ENCODE measurements around the gene KREMEN1. TPM values are rescaled to one million over a fixed set of nuclear protein-coding genes. Genes with fewer than 3 reads are reported as not detected.

Gene KREMEN1
- total and polyA plus RNA-seq, 10 of the 15 experiments (the other 5 are each of a cell fraction or from before 2014, with no cell fraction given), result 0.10 to 2.5 (median 0.20) TPM; not detected in 1

- Histone ChIP-seq H2AFZ (ENCODE audit: control insufficient read depth, low read depth, low read length) (peak overlapping the region; percentile 30; the same call in 1 of the 2 replicates), H4K20me1 (ENCODE audit: control insufficient read depth, insufficient read depth) (no peaks in the 10 kb centered on the region), H3K27me3 (replicated peaks in 1 of 2; ENCODE audit: control insufficient read depth in 2 of 2, insufficient read depth in 2 of 2, low read length in 1 of 2) (no peaks in the 10 kb centered on the region; a peak in 1 of 4 replicates), H3K27ac (ENCODE audit: control insufficient read depth, insufficient read depth) (peak overlapping the region; percentile 42; the same call in 1 of the 2 replicates), H3K36me3 (ENCODE audit: control insufficient read depth in 2 of 2, insufficient read depth in 2 of 2, low read length in 1 of 2) (no peaks in the 10 kb centered on the region; a peak in 1 of 4 replicates), H3K4me1 (ENCODE audit: control insufficient read depth, insufficient read depth, low read length) (peaks cover 49% of the 10 kb centered on the region), H3K9me3 (replicated peaks; ENCODE audit: control insufficient read depth, insufficient read depth, low read length) (no peaks in the 10 kb centered on the region), H3K4me3 (peak overlapping the region; percentile 32), H3K4me2 (ENCODE audit: control insufficient read depth, insufficient read depth) (peak overlapping the region; percentile 91), H3K9ac (ENCODE audit: control insufficient read depth, insufficient read depth, low read length) (peak overlapping the region; percentile 66), H3K79me2 (ENCODE audit: control insufficient read depth, insufficient read depth, low read length) (peaks cover 51% of the 10 kb centered on the region)
- FAIRE-seq (no peak), ATAC-seq (no peak), DNase-seq (ENCODE audit: low read depth, low spot score) (no peak)
- RAD21 ChIA-PET (ENCODE audit: unreplicated experiment), result interaction anchor here (0.9 to 10.8 kb wide), 7 partner anchors 12 to 169 kb away, joined by 3 to 153 read pairs (median 6); partner anchors contain the start of gene KREMEN1
- SMC1A ChIA-PET (ENCODE audit: uncharacterized antibody, unreplicated experiment), result interaction anchor here (0.8 to 16.1 kb wide), 6 partner anchors 12 to 406 kb away, joined by 3 to 165 read pairs (median 6); no protein-coding TSS in a partner anchor
- BruUV-seq (replicated peaks), result no TSS peak
- in situ Hi-C loops (cut with MboI), result no loop called here
- intact Hi-C loops (cut with micrococcal nuclease; ENCODE audit: unreplicated experiment), result no loop called here
- POLR2A ChIA-PET, result interaction anchor here (0.6 to 15.3 kb wide), 8 partner anchors 9 to 312 kb away, joined by 3 to 239 read pairs (median 3); no protein-coding TSS in a partner anchor
- WGBS (ENCODE audit: insufficient coverage, insufficient replicate concordance, low lambda C conversion rate, missing lambda C conversion rate), result 73% methylated on average over 11 of the region's 11 CpGs
- CTCF ChIA-PET, result interaction anchor here (0.6 to 6.7 kb wide), 12 partner anchors 8 to 68 kb away, joined by 3 to 78 read pairs (median 5); no protein-coding TSS in a partner anchor
- peak; percentile 46; the same call in 1 of the 2 replicates for TF ChIP-seq SMARCA5 (IDR thresholded peaks at IDR 0.05)
- no peak for TF ChIP-seq CHD1 (IDR thresholded peaks at IDR 0.05; ENCODE audit: low read depth, low read length)
- TF ChIP-seq FOXK2 (IDR thresholded peaks at IDR 0.05), result no peak
- no peak for TF ChIP-seq IKZF1 (conservative IDR thresholded peaks at IDR 0.05)
- no peak for TF ChIP-seq ZBED1 (IDR thresholded peaks at IDR 0.05; ENCODE audit: borderline replicate concordance)
- TF ChIP-seq ZBTB40 (IDR thresholded peaks at IDR 0.05; ENCODE audit: borderline replicate concordance), result 0 out of 2 replicates have a peak, but pooled peaks have one; percentile 17
- TF ChIP-seq, protein P1, sequence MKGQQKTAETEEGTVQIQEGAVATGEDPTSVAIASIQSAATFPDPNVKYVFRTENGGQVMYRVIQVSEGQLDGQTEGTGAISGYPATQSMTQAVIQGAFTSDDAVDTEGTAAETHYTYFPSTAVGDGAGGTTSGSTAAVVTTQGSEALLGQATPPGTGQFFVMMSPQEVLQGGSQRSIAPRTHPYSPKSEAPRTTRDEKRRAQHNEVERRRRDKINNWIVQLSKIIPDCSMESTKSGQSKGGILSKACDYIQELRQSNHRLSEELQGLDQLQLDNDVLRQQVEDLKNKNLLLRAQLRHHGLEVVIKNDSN (IDR thresholded peaks at IDR 0.05; ENCODE audit: borderline replicate concordance, extremely low read length, insufficient read depth, low read depth, low read length), result no peak
- no peak for TF ChIP-seq MAX (IDR thresholded peaks at IDR 0.05; ENCODE audit: low read depth, low read length)
- no peak for TF ChIP-seq PRDM15 (CRISPR knock-in tag; IDR thresholded peaks at IDR 0.05)
- no peak for TF ChIP-seq SMAD5 (IDR thresholded peaks at IDR 0.05; ENCODE audit: low read depth)
- TF ChIP-seq JUND (IDR thresholded peaks at IDR 0.05; ENCODE audit: low read depth, low read length), result no peak
- TF ChIP-seq, protein P2, sequence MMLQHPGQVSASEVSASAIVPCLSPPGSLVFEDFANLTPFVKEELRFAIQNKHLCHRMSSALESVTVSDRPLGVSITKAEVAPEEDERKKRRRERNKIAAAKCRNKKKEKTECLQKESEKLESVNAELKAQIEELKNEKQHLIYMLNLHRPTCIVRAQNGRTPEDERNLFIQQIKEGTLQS (IDR thresholded peaks at IDR 0.05; ENCODE audit: borderline replicate concordance, extremely low read depth, low read depth, low read length), result no peak
- no peak for TF ChIP-seq MEF2B (IDR thresholded peaks at IDR 0.05; ENCODE audit: partially characterized antibody, poor library complexity, severe bottlenecking)
- TF ChIP-seq NRF1 (conservative IDR thresholded peaks at IDR 0.05; ENCODE audit: low read depth, low read length), result no peak
Measured at GRCh38 chr22:29205252-29205593, 132.4 kb downstream of the KREMEN1 start.
